ENCODE measurements around the gene ABCD4. TPM values are rescaled to one million over a fixed set of nuclear protein-coding genes. Genes with fewer than 3 reads are reported as not detected.

Gene ABCD4
- total and polyA plus RNA-seq, 3 experiments from 2014 or later = 25.0 to 40.5 (median 38.2) TPM

DNA sequence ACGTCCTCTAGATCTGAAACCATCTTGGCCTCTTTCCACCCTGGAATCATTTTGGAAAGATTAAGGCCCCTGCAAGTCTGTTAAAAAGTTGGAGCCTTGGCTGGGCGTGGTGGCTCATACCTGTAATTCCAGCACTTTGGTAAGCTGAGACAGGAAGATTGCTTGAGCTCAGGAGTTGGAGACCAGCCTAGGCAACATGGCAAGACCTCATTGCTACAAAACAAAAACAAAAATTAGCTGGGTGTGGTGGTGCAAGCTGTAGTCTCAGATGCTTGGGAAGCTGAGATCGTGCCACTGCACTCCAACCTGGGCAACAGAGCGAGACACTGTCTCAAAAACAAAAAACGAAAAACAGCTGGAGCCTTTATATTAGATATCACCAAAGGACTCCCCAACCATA is 10.9 kb upstream of the ABCD4 start:
- Histone ChIP-seq H3K4me3 (ENCODE audit: low read length) (no peak overlapping the region), H3K36me3 (ENCODE audit: insufficient read depth, low read length) (no peaks in the 10 kb centered on the region), H3K27ac (ENCODE audit: low read depth, low read length) (no peak overlapping the region), H3K27me3 (ENCODE audit: insufficient read depth, low read length, poor library complexity, severe bottlenecking) (no peaks in the 10 kb centered on the region), H3K4me1 (ENCODE audit: insufficient read depth, low read length) (no peaks in the 10 kb centered on the region), H3K9me3 (ENCODE audit: low read length) (no peaks in the 10 kb centered on the region)
- Mint-ChIP-seq H3K27me3 (peaks cover 7 to 10% of the 10 kb centered on the region in 2 donors), H3K9me3 (no peaks in the 10 kb centered on the region), H3K27ac (no peak overlapping the region), H3K4me1 (no peaks in the 10 kb centered on the region), H3K4me3 (no peak overlapping the region), H3K36me3 (no peaks in the 10 kb centered on the region)
- DNase-seq = no peak
- ChIA-PET POLR2A (no interaction called here), CTCF (interaction anchor here (1.4 kb wide), 1 partner anchor 11 kb away, joined by 8 read pairs; the partner anchor contains the start of gene ABCD4)

DNA sequence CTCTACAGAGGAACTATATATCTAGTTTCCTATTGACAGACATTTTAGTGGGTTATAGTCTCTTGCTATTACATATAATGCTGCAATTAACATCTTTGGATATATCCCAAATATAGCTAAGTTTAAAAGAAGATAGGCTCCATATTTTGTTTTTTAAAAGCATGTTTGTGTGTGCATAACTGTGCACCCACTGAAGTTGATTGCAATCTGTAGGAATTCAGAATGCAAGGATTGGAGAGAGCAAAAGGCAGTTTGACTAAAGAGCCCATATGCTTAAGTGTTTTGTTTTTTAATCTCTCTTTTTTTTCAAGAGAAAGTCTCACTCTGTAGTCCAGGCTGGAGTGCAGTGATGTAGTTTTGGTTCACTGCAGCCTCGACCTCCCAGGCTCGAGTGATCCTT is 9.4 kb upstream of the ABCD4 start:
- H3K4me3 ChIP-seq (ENCODE audit: low read length) = no peak overlapping the region
- no peak overlapping the region for H3K27ac ChIP-seq (ENCODE audit: low read depth, low read length)
- no peaks in the 10 kb centered on the region for H3K36me3 ChIP-seq (ENCODE audit: insufficient read depth, low read length)
- no peaks in the 10 kb centered on the region for H3K9me3 Mint-ChIP-seq
- ChIA-PET CTCF (no interaction called here), POLR2A (no interaction called here)
- H3K4me3 Mint-ChIP-seq = no peak overlapping the region
- H3K36me3 Mint-ChIP-seq = no peaks in the 10 kb centered on the region
- H3K4me1 ChIP-seq (ENCODE audit: insufficient read depth, low read length) = no peaks in the 10 kb centered on the region
- no peaks in the 10 kb centered on the region for H3K4me1 Mint-ChIP-seq
- no peaks in the 10 kb centered on the region for H3K9me3 ChIP-seq (ENCODE audit: low read length)
- H3K27me3 Mint-ChIP-seq = peaks cover 7 to 8% of the 10 kb centered on the region in 2 donors
- DNase-seq = no peak
- no peak overlapping the region for H3K27ac Mint-ChIP-seq
- H3K27me3 ChIP-seq (ENCODE audit: insufficient read depth, low read length, poor library complexity, severe bottlenecking) = no peaks in the 10 kb centered on the region

DNA sequence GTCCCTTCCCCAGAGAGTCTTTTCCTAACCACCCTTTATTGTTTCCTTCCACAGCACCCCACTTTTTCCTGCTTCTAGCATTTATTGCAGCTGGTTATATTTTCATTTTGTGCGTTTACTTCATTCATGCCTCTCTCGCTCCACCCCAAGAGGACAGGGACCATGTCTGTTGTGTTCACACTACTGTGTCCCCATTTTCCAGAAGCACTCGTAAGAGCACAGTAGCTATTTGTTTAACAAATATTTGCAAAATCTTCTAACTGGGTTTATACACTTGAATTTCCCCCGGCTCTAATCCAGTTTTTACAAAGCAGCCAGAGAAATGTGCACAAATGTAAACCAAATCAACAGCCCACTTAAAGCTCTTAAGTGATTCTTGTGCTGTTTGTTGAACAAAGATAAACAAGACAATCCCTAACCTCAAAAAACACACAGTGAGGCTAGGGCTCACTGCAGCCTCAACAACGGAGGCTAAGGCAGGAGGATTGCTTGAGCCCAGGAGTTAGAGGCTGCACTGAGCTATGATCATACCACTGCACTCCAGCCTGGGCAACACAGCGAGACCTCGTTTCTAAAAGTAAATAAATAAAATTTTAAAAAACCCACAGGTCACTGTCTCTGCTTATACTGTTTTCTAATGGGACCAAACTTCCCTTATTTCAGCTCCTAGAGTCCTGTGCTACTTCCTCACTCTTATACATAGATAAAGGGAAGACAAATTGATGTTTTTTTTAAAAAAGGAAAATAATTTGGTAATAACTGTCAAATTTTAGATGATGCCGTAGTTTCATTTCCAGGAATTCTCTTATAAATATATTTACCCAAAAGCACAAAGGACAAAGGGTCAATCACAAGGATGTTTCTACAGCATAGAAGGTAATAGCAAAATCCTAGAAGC is 6.6 kb upstream of the ABCD4 start:
- DNase-seq = no peak
- Histone ChIP-seq H3K27ac (ENCODE audit: low read depth, low read length) (no peak overlapping the region), H3K27me3 (ENCODE audit: insufficient read depth, low read length, poor library complexity, severe bottlenecking) (no peaks in the 10 kb centered on the region), H3K4me3 (ENCODE audit: low read length) (no peak overlapping the region), H3K9me3 (ENCODE audit: low read length) (no peaks in the 10 kb centered on the region), H3K36me3 (ENCODE audit: insufficient read depth, low read length) (no peaks in the 10 kb centered on the region), H3K4me1 (ENCODE audit: insufficient read depth, low read length) (no peaks in the 10 kb centered on the region)
- POLR2A ChIA-PET = interaction anchor here (0.6 kb wide), 1 partner anchor 266 kb away, joined by 4 read pairs; no protein-coding TSS in a partner anchor
- peak overlapping the region in 1 of 7 donors; percentile 3 for H3K4me3 Mint-ChIP-seq
- no peaks in the 10 kb centered on the region for H3K9me3 Mint-ChIP-seq
- CTCF ChIA-PET = interaction anchor here (0.6 to 1.7 kb wide), 3 partner anchors 10 to 40 kb away, joined by 3 read pairs; no protein-coding TSS in a partner anchor
- peaks cover 0 to 5% of the 10 kb centered on the region in 2 donors for H3K27me3 Mint-ChIP-seq
- H3K27ac Mint-ChIP-seq = peak overlapping the region in 2 of 8 donors; percentile 60 to 88
- H3K4me1 Mint-ChIP-seq = peaks cover 0 to 2% (median 0%) of the 10 kb centered on the region in 3 donors
- no peaks in the 10 kb centered on the region for H3K36me3 Mint-ChIP-seq

DNA sequence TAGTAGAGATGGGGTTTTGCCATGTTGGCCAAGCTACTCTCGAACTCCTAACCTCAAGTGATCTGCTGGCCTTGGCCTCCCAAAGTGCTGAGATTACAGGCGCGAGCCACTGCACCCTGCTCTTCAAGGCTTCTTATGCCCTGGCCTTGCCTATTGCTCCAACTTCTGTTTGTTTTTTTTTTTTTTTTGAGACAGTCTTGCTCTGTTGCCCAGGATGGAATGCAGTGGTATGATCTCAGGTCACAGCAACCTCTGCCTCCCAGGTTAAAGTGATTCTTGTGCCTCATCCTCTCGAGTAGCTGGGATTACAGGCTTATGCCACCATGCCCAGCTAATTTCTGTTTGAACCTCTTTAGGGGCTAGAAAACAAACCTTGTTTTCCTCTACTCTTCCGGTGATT is 6.0 kb upstream of the ABCD4 start:
- Histone ChIP-seq H3K4me1 (ENCODE audit: insufficient read depth, low read length) (peaks cover 6% of the 10 kb centered on the region), H3K36me3 (ENCODE audit: insufficient read depth, low read length) (no peaks in the 10 kb centered on the region), H3K4me3 (ENCODE audit: low read length) (no peak overlapping the region), H3K27me3 (ENCODE audit: insufficient read depth, low read length, poor library complexity, severe bottlenecking) (no peaks in the 10 kb centered on the region), H3K9me3 (ENCODE audit: low read length) (no peaks in the 10 kb centered on the region), H3K27ac (ENCODE audit: low read depth, low read length) (no peak overlapping the region)
- H3K27me3 Mint-ChIP-seq = peaks cover 0 to 5% of the 10 kb centered on the region in 2 donors
- H3K4me3 Mint-ChIP-seq = peak overlapping the region in 1 of 7 donors; percentile 3
- no peak overlapping the region for H3K27ac Mint-ChIP-seq
- POLR2A ChIA-PET = no interaction called here
- H3K9me3 Mint-ChIP-seq = no peaks in the 10 kb centered on the region
- no peak for DNase-seq
- no peaks in the 10 kb centered on the region for H3K36me3 Mint-ChIP-seq
- CTCF ChIA-PET = interaction anchor here (1.5 to 1.7 kb wide), 2 partner anchors 10 to 14 kb away, joined by 3 read pairs; no protein-coding TSS in a partner anchor
- peaks cover 0 to 3% (median under 1%) of the 10 kb centered on the region in 3 donors for H3K4me1 Mint-ChIP-seq

DNA sequence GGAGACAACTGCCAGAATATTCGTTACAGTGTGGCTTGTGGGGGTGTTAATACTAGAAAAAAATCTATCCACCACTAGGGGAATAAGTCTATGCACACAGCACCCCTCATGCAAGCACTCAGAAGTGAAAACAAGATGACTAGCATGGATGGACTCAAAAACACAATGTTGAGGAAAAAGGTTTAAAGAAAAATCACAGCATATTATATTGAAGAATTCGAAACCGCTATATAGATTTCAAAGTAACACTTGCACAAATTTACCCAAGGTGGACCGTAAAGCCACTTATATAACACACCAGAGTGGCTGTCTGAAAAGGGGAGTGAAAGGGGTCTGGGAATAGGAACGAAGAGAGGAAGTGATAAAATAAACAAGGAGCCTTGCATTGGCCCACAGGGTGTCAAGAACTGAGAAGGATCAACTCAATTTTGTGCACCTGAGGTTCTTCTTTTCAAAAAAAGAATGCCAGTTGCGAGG is 544 bp downstream of the ABCD4 start:
- Mint-ChIP-seq H3K27me3 (no peaks in the 10 kb centered on the region), H3K36me3 (peaks cover 0 to 35% (median 8%) of the 10 kb centered on the region in 3 donors), H3K9me3 (no peaks in the 10 kb centered on the region), H3K4me3 (peak overlapping the region; percentile 92 to 98 (median 97)), H3K4me1 (peaks cover 32 to 53% (median 36%) of the 10 kb centered on the region in 3 donors), H3K27ac (peak overlapping the region; percentile 81 to 98 (median 94))
- H3K27me3 ChIP-seq (ENCODE audit: insufficient read depth, low read length, poor library complexity, severe bottlenecking) = no peaks in the 10 kb centered on the region
- CTCF ChIA-PET = interaction anchor here (0.8 to 1.9 kb wide), 4 partner anchors 9 to 461 kb away, joined by 3 to 8 read pairs (median 4); partner anchors contain the start of gene YLPM1
- H3K9me3 ChIP-seq (ENCODE audit: low read length) = no peaks in the 10 kb centered on the region
- peak in 2 of 5 donors; percentile 47 to 62 for DNase-seq
- H3K36me3 ChIP-seq (ENCODE audit: insufficient read depth, low read length) = no peaks in the 10 kb centered on the region
- peaks cover 18% of the 10 kb centered on the region for H3K4me1 ChIP-seq (ENCODE audit: insufficient read depth, low read length)
- peak overlapping the region; percentile 74 for H3K4me3 ChIP-seq (ENCODE audit: low read length)
- POLR2A ChIA-PET = interaction anchor here (0.6 kb wide), 1 partner anchor 195 kb away, joined by 3 read pairs; no protein-coding TSS in a partner anchor
- H3K27ac ChIP-seq (ENCODE audit: low read depth, low read length) = peak overlapping the region; percentile 87

DNA sequence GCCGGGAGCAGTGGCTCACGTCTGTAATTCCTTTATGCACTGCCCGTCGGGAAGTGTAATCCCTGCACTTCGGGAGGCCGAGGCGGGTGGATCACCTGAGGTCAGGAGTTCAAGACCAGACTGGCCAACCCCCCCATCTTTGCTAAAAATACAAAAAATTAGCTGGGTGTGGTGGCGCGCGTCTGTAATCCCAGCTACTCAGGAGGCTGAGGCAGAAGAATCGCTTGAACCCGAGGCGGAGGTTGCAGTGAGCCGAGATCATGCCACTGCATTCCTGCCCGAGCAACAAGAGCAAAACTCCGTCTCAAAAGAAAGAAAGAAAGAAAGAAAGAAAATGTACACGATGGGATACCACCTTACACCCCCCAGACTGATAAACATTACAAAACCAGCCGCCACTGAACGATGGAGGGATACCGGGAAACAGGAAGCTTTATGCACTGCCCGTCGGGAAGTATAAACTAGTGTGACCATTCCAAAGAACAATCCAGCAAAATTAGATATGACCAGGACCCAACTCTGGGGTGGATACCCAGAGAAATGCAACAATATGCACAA is 1.1 kb downstream of the ABCD4 start:
- peaks cover 18% of the 10 kb centered on the region for H3K4me1 ChIP-seq (ENCODE audit: insufficient read depth, low read length)
- DNase-seq = no peak
- H3K36me3 Mint-ChIP-seq = peaks cover 0 to 40% (median 8%) of the 10 kb centered on the region in 3 donors
- H3K9me3 Mint-ChIP-seq = no peaks in the 10 kb centered on the region
- H3K4me3 ChIP-seq (ENCODE audit: low read length) = peak overlapping the region; percentile 74
- H3K27me3 ChIP-seq (ENCODE audit: insufficient read depth, low read length, poor library complexity, severe bottlenecking) = no peaks in the 10 kb centered on the region
- peak overlapping the region; percentile 92 to 98 (median 97) for H3K4me3 Mint-ChIP-seq
- CTCF ChIA-PET = interaction anchor here (1.1 to 1.9 kb wide), 2 partner anchors 12 to 45 kb away, joined by 3 to 8 read pairs; no protein-coding TSS in a partner anchor
- no peaks in the 10 kb centered on the region for H3K36me3 ChIP-seq (ENCODE audit: insufficient read depth, low read length)
- H3K9me3 ChIP-seq (ENCODE audit: low read length) = no peaks in the 10 kb centered on the region
- H3K27ac ChIP-seq (ENCODE audit: low read depth, low read length) = no peak overlapping the region
- peaks cover 32 to 53% (median 36%) of the 10 kb centered on the region in 3 donors for H3K4me1 Mint-ChIP-seq
- H3K27me3 Mint-ChIP-seq = no peaks in the 10 kb centered on the region
- H3K27ac Mint-ChIP-seq = peak overlapping the region; percentile 39 to 98 (median 94)
- POLR2A ChIA-PET = interaction anchor here (0.6 kb wide), 1 partner anchor 196 kb away, joined by 3 read pairs; no protein-coding TSS in a partner anchor

DNA sequence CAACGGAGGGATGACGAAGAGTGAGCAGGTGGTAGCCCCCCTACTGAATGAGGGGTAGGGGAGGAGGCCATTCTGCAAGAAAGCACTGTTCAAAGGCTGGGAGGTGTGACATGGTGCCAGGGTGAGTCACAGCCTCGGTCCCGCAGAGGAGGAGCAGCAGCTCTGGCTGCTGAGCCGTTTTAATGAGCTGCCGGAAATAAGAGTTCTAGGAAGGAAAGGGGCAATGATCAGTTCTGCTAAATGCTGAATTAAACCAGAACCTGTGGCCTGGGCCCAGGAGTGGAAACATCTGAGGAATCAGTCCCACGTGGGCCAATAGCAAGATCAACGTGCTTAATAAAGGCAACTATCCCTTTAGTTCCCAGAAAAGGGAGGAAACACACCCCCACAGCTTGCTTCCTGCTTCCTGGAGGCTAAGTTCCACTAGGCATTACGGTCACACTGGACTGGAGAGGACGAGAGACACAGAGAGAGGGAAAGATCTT is 3.6 kb downstream of the ABCD4 start:
- Histone ChIP-seq H3K4me1 (ENCODE audit: insufficient read depth, low read length) (peaks cover 16% of the 10 kb centered on the region), H3K27ac (ENCODE audit: low read depth, low read length) (no peak overlapping the region), H3K36me3 (ENCODE audit: insufficient read depth, low read length) (peaks cover 9% of the 10 kb centered on the region), H3K27me3 (ENCODE audit: insufficient read depth, low read length, poor library complexity, severe bottlenecking) (no peaks in the 10 kb centered on the region), H3K9me3 (ENCODE audit: low read length) (no peaks in the 10 kb centered on the region), H3K4me3 (ENCODE audit: low read length) (no peak overlapping the region)
- no peaks in the 10 kb centered on the region for H3K9me3 Mint-ChIP-seq
- H3K27ac Mint-ChIP-seq = peak overlapping the region in 7 of 8 donors; percentile 9 to 79 (median 52)
- H3K4me1 Mint-ChIP-seq = peaks cover 32 to 57% (median 36%) of the 10 kb centered on the region in 3 donors
- H3K36me3 Mint-ChIP-seq = peaks cover 0 to 66% (median 10%) of the 10 kb centered on the region in 3 donors
- CTCF ChIA-PET = interaction anchor here (0.9 to 1.7 kb wide), 2 partner anchors 29 to 42 kb away, joined by 3 to 7 read pairs; no protein-coding TSS in a partner anchor
- peak overlapping the region in 5 of 7 donors; percentile 0 to 81 (median 38) for H3K4me3 Mint-ChIP-seq
- peak in 1 of 5 donors; percentile 63 for DNase-seq
- POLR2A ChIA-PET = no interaction called here
- H3K27me3 Mint-ChIP-seq = no peaks in the 10 kb centered on the region

Measured in CD8-positive, alpha-beta memory T cell (primary cell).